Thyroid gland (tissue), 4 donors: Measurements from ENCODE around the gene IQGAP3.

Experiments
- POLR2A ChIP-seq, 2 donors: fragments of 450-650 bp; IDR thresholded peaks; one replicate each; pipeline ENCODE4 v1.6.1; 2017; ENCODE audit warnings: antibody characterized with exemption in 2 of 2, mild to moderate bottlenecking in 2 of 2, moderate library complexity in 1 of 2
- TF ChIP-seq, protein P1 (sequence below), 6 experiments: fragments of 200-600 bp in 3 of 6; fragments of 450-650 bp in 3 of 6; sonication (generic) in 3 of 6; IDR thresholded peaks; one replicate each; pipeline ENCODE4 v1.5.1; 2016 to 2019; ENCODE audit warnings: antibody characterized with exemption in 6 of 6, mild to moderate bottlenecking in 2 of 6, inconsistent platforms in 1 of 6, moderate library complexity in 1 of 6

GRCh38 chr1:156601892-156602291 is 29.5 kb upstream of the IQGAP3 start:
- TF ChIP-seq, protein P1, sequence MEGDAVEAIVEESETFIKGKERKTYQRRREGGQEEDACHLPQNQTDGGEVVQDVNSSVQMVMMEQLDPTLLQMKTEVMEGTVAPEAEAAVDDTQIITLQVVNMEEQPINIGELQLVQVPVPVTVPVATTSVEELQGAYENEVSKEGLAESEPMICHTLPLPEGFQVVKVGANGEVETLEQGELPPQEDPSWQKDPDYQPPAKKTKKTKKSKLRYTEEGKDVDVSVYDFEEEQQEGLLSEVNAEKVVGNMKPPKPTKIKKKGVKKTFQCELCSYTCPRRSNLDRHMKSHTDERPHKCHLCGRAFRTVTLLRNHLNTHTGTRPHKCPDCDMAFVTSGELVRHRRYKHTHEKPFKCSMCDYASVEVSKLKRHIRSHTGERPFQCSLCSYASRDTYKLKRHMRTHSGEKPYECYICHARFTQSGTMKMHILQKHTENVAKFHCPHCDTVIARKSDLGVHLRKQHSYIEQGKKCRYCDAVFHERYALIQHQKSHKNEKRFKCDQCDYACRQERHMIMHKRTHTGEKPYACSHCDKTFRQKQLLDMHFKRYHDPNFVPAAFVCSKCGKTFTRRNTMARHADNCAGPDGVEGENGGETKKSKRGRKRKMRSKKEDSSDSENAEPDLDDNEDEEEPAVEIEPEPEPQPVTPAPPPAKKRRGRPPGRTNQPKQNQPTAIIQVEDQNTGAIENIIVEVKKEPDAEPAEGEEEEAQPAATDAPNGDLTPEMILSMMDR (IDR thresholded peaks at IDR 0.05): no peak
- no peak for TF ChIP-seq POLR2A (IDR thresholded peaks at IDR 0.05)
